H9 (cell line): ENCODE data around the gene OR7C1. TPM values are rescaled to one million over a fixed set of nuclear protein-coding genes. Genes with fewer than 3 reads are reported as not detected.

Experiments
- DNase-seq: peaks from one replicate; pipeline ENCODE4 v3.0.0-alpha.2; 2017
- H2AFZ ChIP-seq: one replicate; pipeline ENCODE4 v1.6.1; 2013; ENCODE audit warnings: mild to moderate bottlenecking, low read length, control low read depth, moderate library complexity
- H2AK5ac ChIP-seq: 2 replicates; pipeline ENCODE4 v1.6.1; 2013; ENCODE audit warnings: low read length, control low read depth, mixed read lengths; ENCODE audit not compliant: insufficient read length
- H2BK120ac ChIP-seq: one replicate; pipeline ENCODE4 v1.6.1; 2013; ENCODE audit warnings: low read depth, mild to moderate bottlenecking, low read length, control low read depth, inconsistent platforms; ENCODE audit not compliant: poor library complexity, severe bottlenecking
- H2BK12ac ChIP-seq: 2 replicates; pipeline ENCODE4 v1.6.1; 2013; ENCODE audit warnings: low read length, control low read depth, mixed read lengths, low read depth; ENCODE audit not compliant: insufficient read length
- H2BK15ac ChIP-seq: 2 replicates; pipeline ENCODE4 v1.6.1; 2013; ENCODE audit warnings: low read depth, low read length, control low read depth
- H2BK20ac ChIP-seq: one replicate; pipeline ENCODE4 v1.6.1; 2013; ENCODE audit warnings: low read depth, mild to moderate bottlenecking, low read length, control low read depth, inconsistent platforms; ENCODE audit not compliant: poor library complexity, severe bottlenecking
- H2BK5ac ChIP-seq: 2 replicates; pipeline ENCODE4 v1.6.1; 2013; ENCODE audit warnings: low read length, control low read depth, mixed read lengths; ENCODE audit not compliant: insufficient read length
- H3K14ac ChIP-seq: 2 replicates; pipeline ENCODE4 v1.6.1; 2013; ENCODE audit warnings: low read length, control low read depth; ENCODE audit not compliant: insufficient read depth
- H3K18ac ChIP-seq: 2 replicates; pipeline ENCODE4 v1.6.1; 2013; ENCODE audit warnings: low read depth, mild to moderate bottlenecking, mixed read lengths, low read length, control low read depth; ENCODE audit not compliant: insufficient read length
- H3K23ac ChIP-seq: 2 replicates; pipeline ENCODE4 v1.6.1; 2013; ENCODE audit warnings: low read length, control low read depth, mixed read lengths, low read depth; ENCODE audit not compliant: insufficient read length
- H3K23me2 ChIP-seq: 2 replicates; pipeline ENCODE4 v1.6.1; 2013; ENCODE audit warnings: low read depth, mild to moderate bottlenecking, mixed read lengths, low read length, control low read depth; ENCODE audit not compliant: insufficient read length, poor library complexity, severe bottlenecking
- H3K27ac ChIP-seq: 2 replicates; pipeline ENCODE4 v1.5.1; 2013; ENCODE audit warnings: low read length, control low read depth, mixed read lengths, low read depth; ENCODE audit not compliant: insufficient read length
- H3K27me3 ChIP-seq: 2 replicates; pipeline ENCODE4 v1.6.1; 2013; ENCODE audit warnings: low read length, control low read depth, inconsistent platforms; ENCODE audit not compliant: insufficient read depth
- H3K4ac ChIP-seq: 2 replicates; pipeline ENCODE4 v1.6.1; 2013; ENCODE audit warnings: low read depth, mild to moderate bottlenecking, control low read depth, inconsistent platforms, low read length, moderate library complexity
- H3K4me1 ChIP-seq: 2 replicates; pipeline ENCODE4 v1.6.1; 2013; ENCODE audit warnings: low read length, control low read depth, inconsistent platforms; ENCODE audit not compliant: insufficient read depth
- H3K4me2 ChIP-seq: 2 replicates; pipeline ENCODE4 v1.6.1; 2013; ENCODE audit warnings: low read length, control low read depth, mixed read lengths; ENCODE audit not compliant: insufficient read length, insufficient read depth
- H3K56ac ChIP-seq: 2 replicates; pipeline ENCODE4 v1.6.1; 2013; ENCODE audit warnings: low read depth, mild to moderate bottlenecking, mixed read lengths, low read length, control low read depth; ENCODE audit not compliant: insufficient read length
- H3K79me1 ChIP-seq: 2 replicates; pipeline ENCODE4 v1.6.1; 2013; ENCODE audit warnings: low read depth, mild to moderate bottlenecking, moderate library complexity, low read length, control low read depth, inconsistent platforms; ENCODE audit not compliant: insufficient read depth, poor library complexity, severe bottlenecking
- H3K79me2 ChIP-seq: 2 replicates; pipeline ENCODE4 v1.6.1; 2013; ENCODE audit warnings: low read length, control low read depth, inconsistent platforms; ENCODE audit not compliant: insufficient read depth
- H3K9ac ChIP-seq: 2 replicates; pipeline ENCODE4 v1.6.1; 2013; ENCODE audit warnings: low read length, control low read depth, mixed read lengths; ENCODE audit not compliant: insufficient read length; ENCODE audit errors: extremely low read depth
- H3K9me3 ChIP-seq: one replicate; pipeline ENCODE4 v1.6.1; 2013; ENCODE audit warnings: low read depth, low read length, inconsistent platforms; ENCODE audit not compliant: control insufficient read depth
- H3T11ph ChIP-seq: one replicate; pipeline ENCODE4 v1.6.1; 2013; ENCODE audit warnings: mild to moderate bottlenecking, low read length, control low read depth, inconsistent platforms
- H4K20me1 ChIP-seq: one replicate; pipeline ENCODE4 v1.6.1; 2013; ENCODE audit not compliant: control insufficient read depth, insufficient read length, insufficient read depth
- H4K5ac ChIP-seq: 2 replicates; pipeline ENCODE4 v1.6.1; 2013; ENCODE audit warnings: low read depth, mild to moderate bottlenecking, mixed read lengths, low read length, control low read depth; ENCODE audit not compliant: insufficient read length
- H4K8ac ChIP-seq: replicated peaks from 2 replicates; pipeline ENCODE4 v1.6.1; 2013; ENCODE audit warnings: low read length, control low read depth, mixed read lengths, low read depth; ENCODE audit not compliant: insufficient read length
- H4K91ac ChIP-seq: 2 replicates; pipeline ENCODE4 v1.6.1; 2013; ENCODE audit warnings: low read depth, mild to moderate bottlenecking, moderate library complexity, mixed read lengths, low read length, control low read depth; ENCODE audit not compliant: insufficient read length
- H3K27ac Mint-ChIP-seq, 3 experiments: 2 replicates in 2 of 3; 3 replicates in 1 of 3; pipeline ENCODE4 v1.8.0; 2020 to 2021; ENCODE audit warnings: mixed read lengths in 3 of 3, mild to moderate bottlenecking in 1 of 3, moderate library complexity in 1 of 3
- H3K27me3 Mint-ChIP-seq: 2 replicates; pipeline ENCODE4 v1.8.0; 2021; ENCODE audit warnings: low read depth, mild to moderate bottlenecking, moderate library complexity, mixed read lengths
- H3K36me3 Mint-ChIP-seq, 3 experiments: 2 replicates in 2 of 3; 3 replicates in 1 of 3; pipeline ENCODE4 v1.8.0; 2020 to 2021; ENCODE audit warnings: low read depth in 3 of 3, mixed read lengths in 3 of 3; ENCODE audit not compliant: insufficient read depth in 1 of 3
- H3K4me1 Mint-ChIP-seq, 2 experiments: 2 replicates each; pipeline ENCODE4 v1.8.0; 2020; ENCODE audit warnings: mixed read lengths in 2 of 2
- H3K4me3 Mint-ChIP-seq, 2 experiments: 2 replicates in 1 of 2; 3 replicates in 1 of 2; pipeline ENCODE4 v1.8.0; 2020 to 2021; ENCODE audit warnings: mild to moderate bottlenecking in 2 of 2, mixed read lengths in 2 of 2, moderate library complexity in 1 of 2
- H3K9me3 Mint-ChIP-seq, 2 experiments: 2 replicates in 1 of 2; 3 replicates in 1 of 2; pipeline ENCODE4 v1.8.0; 2020; ENCODE audit warnings: mild to moderate bottlenecking in 2 of 2, mixed read lengths in 2 of 2, moderate library complexity in 1 of 2
- WGBS: extraction: QIAGEN DNeasy Blood & Tissue Kit; methylation state at CpG from one replicate; pipeline ENCODE4 v1.1.7; 2013; ENCODE audit warnings: missing lambda C conversion rate, low lambda C conversion rate, mixed read lengths; ENCODE audit not compliant: insufficient read length; ENCODE audit errors: extremely low coverage; 5-methylcytosine and 5-hydroxymethylcytosine counted together
- total RNA-seq: library from RNA; stranded (reverse); gene quantifications from 2 replicates; pipeline ENCODE4 v1.2.1, GENCODE V29; 2021
- TF ChIP-seq, protein P1 (sequence below): fragments of 200-600 bp; sonication (generic); conservative IDR thresholded peaks from 3 replicates; pipeline ENCODE4 v1.8.0; 2021; ENCODE audit warnings: antibody characterized with exemption, mild to moderate bottlenecking

OR7C1 gene
- total RNA-seq, 1 experiment from 2014 or later, result not detected

- Mint-ChIP-seq H3K27me3 (peaks cover 4% of the 10 kb centered on the region; the same call in 1 of the 2 replicates), H3K9me3 (peaks cover 56 to 84% of the 10 kb centered on the region in 2 experiments), H3K4me3 (no peak overlapping the region), H3K36me3 (peaks cover 0 to 28% (median 4%) of the 10 kb centered on the region in 3 experiments; a peak in 3 of 7 replicates), H3K27ac (no peak overlapping the region), H3K4me1 (no peaks in the 10 kb centered on the region)
- Histone ChIP-seq H3K4me1 (no peaks in the 10 kb centered on the region), H3K4ac (no peak overlapping the region), H4K20me1 (no peaks in the 10 kb centered on the region), H3K9ac (no peak overlapping the region), H3K79me2 (no peaks in the 10 kb centered on the region), H3K23ac (no peak overlapping the region), H2BK5ac (no peak overlapping the region), H3K27me3 (no peaks in the 10 kb centered on the region), H4K5ac (no peak overlapping the region), H3K79me1 (no peaks in the 10 kb centered on the region), H3K27ac (no peak overlapping the region), H2BK120ac (no peak overlapping the region), H3K18ac (no peak overlapping the region), H3K56ac (no peak overlapping the region), H3K23me2 (no peaks in the 10 kb centered on the region), H4K91ac (no peak overlapping the region), H2BK12ac (no peak overlapping the region), H2BK15ac (no peak overlapping the region), H2AFZ (no peak overlapping the region), H3K14ac (no peak overlapping the region), H2AK5ac (no peak overlapping the region), H3K9me3 (peaks cover 16% of the 10 kb centered on the region), H3K4me2 (no peak overlapping the region), H2BK20ac (no peak overlapping the region), H4K8ac (no peak overlapping the region), H3T11ph (no peak overlapping the region)
- WGBS, result no CpG with 5 or more reads among the region's 5 CpGs
- DNase-seq, result no peak
- TF ChIP-seq, protein P1, sequence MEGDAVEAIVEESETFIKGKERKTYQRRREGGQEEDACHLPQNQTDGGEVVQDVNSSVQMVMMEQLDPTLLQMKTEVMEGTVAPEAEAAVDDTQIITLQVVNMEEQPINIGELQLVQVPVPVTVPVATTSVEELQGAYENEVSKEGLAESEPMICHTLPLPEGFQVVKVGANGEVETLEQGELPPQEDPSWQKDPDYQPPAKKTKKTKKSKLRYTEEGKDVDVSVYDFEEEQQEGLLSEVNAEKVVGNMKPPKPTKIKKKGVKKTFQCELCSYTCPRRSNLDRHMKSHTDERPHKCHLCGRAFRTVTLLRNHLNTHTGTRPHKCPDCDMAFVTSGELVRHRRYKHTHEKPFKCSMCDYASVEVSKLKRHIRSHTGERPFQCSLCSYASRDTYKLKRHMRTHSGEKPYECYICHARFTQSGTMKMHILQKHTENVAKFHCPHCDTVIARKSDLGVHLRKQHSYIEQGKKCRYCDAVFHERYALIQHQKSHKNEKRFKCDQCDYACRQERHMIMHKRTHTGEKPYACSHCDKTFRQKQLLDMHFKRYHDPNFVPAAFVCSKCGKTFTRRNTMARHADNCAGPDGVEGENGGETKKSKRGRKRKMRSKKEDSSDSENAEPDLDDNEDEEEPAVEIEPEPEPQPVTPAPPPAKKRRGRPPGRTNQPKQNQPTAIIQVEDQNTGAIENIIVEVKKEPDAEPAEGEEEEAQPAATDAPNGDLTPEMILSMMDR, result no peak
Measured at GRCh38 chr19:14868497-14868896, 33.5 kb upstream of the OR7C1 start.
